GM03348 (cell line): ENCODE data around the gene WDR86.
A peak's percentile ranks its signal among the peaks of the same experiment; 100 is the strongest.

Experiments
- DNase-seq: peaks from one replicate; pipeline ENCODE4 v3.0.0; 2012; ENCODE audit warnings: low spot score

WDR86 gene

GRCh38 chr7:151409667-151410404 lies at the start of gene WDR86:
Gene WDR86 (minus strand): TSS chr7:151410038. CDS start chr7:151409589, 449 bp downstream.
- DNase-seq, result no peak

GRCh38 chr7:151457534-151457933 lies 47.7 kb upstream of the WDR86 start:
- DNase-seq, result no peak

GRCh38 chr7:151456782-151457181 lies 46.9 kb upstream of the WDR86 start:
- DNase-seq, result no peak

GRCh38 chr7:151456276-151456675 lies 46.4 kb upstream of the WDR86 start:
- DNase-seq, result no peak

GRCh38 chr7:151455690-151456089 lies 45.9 kb upstream of the WDR86 start:
- DNase-seq, result no peak

GRCh38 chr7:151454932-151455530 lies 45.2 kb upstream of the WDR86 start:
- DNase-seq, result no peak

GRCh38 chr7:151454305-151454704 lies 44.5 kb upstream of the WDR86 start:
- DNase-seq, result no peak

GRCh38 chr7:151453326-151453791 lies 43.5 kb upstream of the WDR86 start:
- no peak for DNase-seq

GRCh38 chr7:151452680-151453325 lies 43.0 kb upstream of the WDR86 start:
- DNase-seq, result no peak

GRCh38 chr7:151451626-151452571 lies 42.1 kb upstream of the WDR86 start:
- DNase-seq, result no peak

GRCh38 chr7:151451156-151451555 lies 41.3 kb upstream of the WDR86 start:
- no peak for DNase-seq

- DNase-seq, result no peak
These were observed 40.2 kb upstream of the WDR86 start for GRCh38 chr7:151449990-151450389.

GRCh38 chr7:151448261-151449252 lies 38.7 kb upstream of the WDR86 start:
- peak; percentile 92 for DNase-seq

GRCh38 chr7:151447901-151448260 lies 38.0 kb upstream of the WDR86 start:
- DNase-seq, result no peak

GRCh38 chr7:151447312-151447711 lies 37.5 kb upstream of the WDR86 start:
- DNase-seq, result no peak

- no peak for DNase-seq
These were observed 36.6 kb upstream of the WDR86 start for GRCh38 chr7:151446412-151446811.

- no peak for DNase-seq
These were observed 34.8 kb upstream of the WDR86 start for GRCh38 chr7:151444632-151445031.

- no peak for DNase-seq
These were observed 33.1 kb upstream of the WDR86 start for GRCh38 chr7:151442776-151443496.

- DNase-seq, result peak; percentile 68
These were observed 31.1 kb upstream of the WDR86 start for GRCh38 chr7:151440799-151441445.
